Measurements from ENCODE around the gene MAGOHB.
A peak's percentile ranks its signal among the peaks of the same experiment; 100 is the strongest.

The MAGOHB gene

GRCh38 chr12:10557329-10557728 lies 56.1 kb downstream of the MAGOHB start:
- TF ChIP-seq EZH2 (IDR thresholded peaks at IDR 0.05; ENCODE audit: borderline replicate concordance, low read length) (no peak), CTCF (IDR thresholded peaks at IDR 0.05; ENCODE audit: low read length) (no peak)
- H2AFZ ChIP-seq (ENCODE audit: low read length), result no peak overlapping the region
- H4K20me1 ChIP-seq (ENCODE audit: insufficient read depth, low read length), result no peaks in the 10 kb centered on the region
- H3K27me3 ChIP-seq (ENCODE audit: insufficient read depth, low read length), result no peaks in the 10 kb centered on the region
- H3K9ac ChIP-seq (ENCODE audit: low read length), result peak overlapping the region; percentile 83
- H3K4me3 ChIP-seq (ENCODE audit: low read depth, low read length, poor library complexity, severe bottlenecking), result peak overlapping the region; percentile 53
- H3K4me1 ChIP-seq (ENCODE audit: insufficient read depth, low read length, severe bottlenecking), result peaks cover 90% of the 10 kb centered on the region
- H3F3A ChIP-seq (ENCODE audit: insufficient read depth, low read length), result peaks cover 10% of the 10 kb centered on the region; the same call in 1 of the 2 replicates
- peaks cover 5% of the 10 kb centered on the region; the same call in 1 of the 2 replicates for H3K36me3 ChIP-seq (ENCODE audit: insufficient read depth, low read length)
- no peaks in the 10 kb centered on the region for H3K79me2 ChIP-seq (ENCODE audit: insufficient read depth, low read length)
- H3K27ac ChIP-seq (ENCODE audit: low read depth, low read length, poor library complexity, severe bottlenecking), result peak overlapping the region; percentile 99
- H3K4me2 ChIP-seq (ENCODE audit: low read length), result peak overlapping the region; percentile 83
- H3K9me2 ChIP-seq (ENCODE audit: low read depth, low read length), result no peaks in the 10 kb centered on the region
- H3K9me3 ChIP-seq (ENCODE audit: low read length), result peaks cover 11% of the 10 kb centered on the region

DNA sequence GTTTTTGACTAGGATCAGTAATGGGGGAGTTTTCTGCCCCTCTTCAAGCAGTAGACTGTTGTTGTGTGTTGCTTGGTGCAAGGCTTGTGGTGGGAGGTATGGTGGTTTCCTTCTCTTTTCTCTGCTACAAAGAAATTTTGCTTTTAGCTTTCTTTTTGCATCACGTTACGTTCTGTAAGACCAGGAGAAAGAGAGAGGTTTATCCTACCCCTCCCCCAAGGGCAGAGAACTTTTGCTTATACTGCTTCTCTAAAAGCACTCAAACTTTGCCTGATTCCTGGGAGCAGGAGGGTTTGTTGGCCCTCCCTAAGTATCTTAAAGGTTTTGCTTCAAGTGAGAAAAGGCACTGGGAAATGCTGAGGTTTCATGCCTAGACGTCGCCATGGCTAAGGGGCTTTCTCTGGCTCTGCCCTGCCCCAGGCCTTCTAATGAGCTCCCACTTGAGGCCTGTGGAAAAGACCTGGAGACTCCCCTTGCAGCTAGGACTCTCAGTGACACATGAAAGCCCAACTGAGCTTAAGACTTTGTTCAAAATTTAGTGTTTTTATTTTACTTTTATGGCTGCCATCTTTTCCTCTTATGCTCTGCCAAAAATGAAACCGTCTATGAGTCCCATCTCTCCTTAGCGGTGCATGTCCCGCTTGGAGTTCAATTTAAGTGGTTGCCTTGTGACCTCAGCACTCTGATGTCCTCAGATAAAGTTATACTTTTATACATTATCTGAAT lies 58.5 kb downstream of the MAGOHB start:
- Histone ChIP-seq H3F3A (ENCODE audit: insufficient read depth, low read length) (peaks cover 10% of the 10 kb centered on the region; the same call in 1 of the 2 replicates), H2AFZ (ENCODE audit: low read length) (no peak overlapping the region), H4K20me1 (ENCODE audit: insufficient read depth, low read length) (no peaks in the 10 kb centered on the region), H3K27me3 (ENCODE audit: insufficient read depth, low read length) (no peaks in the 10 kb centered on the region), H3K36me3 (ENCODE audit: insufficient read depth, low read length) (peaks cover 5% of the 10 kb centered on the region; the same call in 1 of the 2 replicates), H3K79me2 (ENCODE audit: insufficient read depth, low read length) (no peaks in the 10 kb centered on the region), H3K9ac (ENCODE audit: low read length) (peak overlapping the region; percentile 51), H3K4me3 (ENCODE audit: low read depth, low read length, poor library complexity, severe bottlenecking) (peak overlapping the region; percentile 3), H3K4me2 (ENCODE audit: low read length) (peak overlapping the region; percentile 21), H3K9me3 (ENCODE audit: low read length) (peaks cover 12% of the 10 kb centered on the region), H3K4me1 (ENCODE audit: insufficient read depth, low read length, severe bottlenecking) (peaks cover 66% of the 10 kb centered on the region), H3K27ac (ENCODE audit: low read depth, low read length, poor library complexity, severe bottlenecking) (peak overlapping the region; percentile 99), H3K9me2 (ENCODE audit: low read depth, low read length) (no peaks in the 10 kb centered on the region)
- no peak for TF ChIP-seq EZH2 (IDR thresholded peaks at IDR 0.05; ENCODE audit: borderline replicate concordance, low read length)
- TF ChIP-seq CTCF (IDR thresholded peaks at IDR 0.05; ENCODE audit: low read length), result no peak

DNA sequence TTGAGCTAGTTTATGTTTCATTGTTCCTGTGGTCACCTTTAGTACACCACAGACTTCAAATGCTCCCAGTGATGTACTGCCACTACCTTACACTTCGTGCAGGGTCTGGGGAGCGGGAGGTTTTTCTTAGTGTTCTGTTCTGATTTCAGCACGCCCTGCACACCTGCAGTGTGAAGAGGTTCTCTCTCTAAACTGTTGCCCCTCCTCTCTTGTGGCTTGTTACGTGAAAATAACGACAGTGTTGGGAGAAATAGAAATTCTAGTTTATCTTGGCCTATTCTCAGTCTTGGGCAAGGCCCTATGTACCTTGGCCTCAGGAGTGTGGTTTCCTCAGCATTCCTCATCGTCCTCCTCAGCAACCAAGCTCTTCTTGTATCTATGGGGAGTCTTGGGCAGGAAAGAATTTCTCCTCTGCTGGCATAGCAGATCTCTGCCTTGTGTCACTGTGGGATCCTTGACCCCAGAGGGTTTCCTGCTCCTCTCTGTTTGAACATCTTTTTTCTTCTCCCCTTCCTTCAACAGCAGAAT lies 59.1 kb downstream of the MAGOHB start:
- peaks cover 12% of the 10 kb centered on the region for H3K9me3 ChIP-seq (ENCODE audit: low read length)
- H3K4me2 ChIP-seq (ENCODE audit: low read length), result peak overlapping the region; percentile 21
- TF ChIP-seq CTCF (IDR thresholded peaks at IDR 0.05; ENCODE audit: low read length), result no peak
- no peak for TF ChIP-seq EZH2 (IDR thresholded peaks at IDR 0.05; ENCODE audit: borderline replicate concordance, low read length)
- peaks cover 5% of the 10 kb centered on the region; the same call in 1 of the 2 replicates for H3K36me3 ChIP-seq (ENCODE audit: insufficient read depth, low read length)
- H4K20me1 ChIP-seq (ENCODE audit: insufficient read depth, low read length), result no peaks in the 10 kb centered on the region
- no peaks in the 10 kb centered on the region for H3K27me3 ChIP-seq (ENCODE audit: insufficient read depth, low read length)
- H3K9ac ChIP-seq (ENCODE audit: low read length), result peak overlapping the region; percentile 51
- no peak overlapping the region for H2AFZ ChIP-seq (ENCODE audit: low read length)
- peak overlapping the region; percentile 3 for H3K4me3 ChIP-seq (ENCODE audit: low read depth, low read length, poor library complexity, severe bottlenecking)
- H3K27ac ChIP-seq (ENCODE audit: low read depth, low read length, poor library complexity, severe bottlenecking), result peak overlapping the region; percentile 99
- H3K4me1 ChIP-seq (ENCODE audit: insufficient read depth, low read length, severe bottlenecking), result peaks cover 60% of the 10 kb centered on the region
- H3F3A ChIP-seq (ENCODE audit: insufficient read depth, low read length), result peaks cover 10% of the 10 kb centered on the region; the same call in 1 of the 2 replicates
- H3K9me2 ChIP-seq (ENCODE audit: low read depth, low read length), result no peaks in the 10 kb centered on the region
- no peaks in the 10 kb centered on the region for H3K79me2 ChIP-seq (ENCODE audit: insufficient read depth, low read length)
